Tibial nerve (tissue), 4 donors: Measurements from ENCODE around the gene LAMB2. TPM values are rescaled to one million over a fixed set of nuclear protein-coding genes. Genes with fewer than 3 reads are reported as not detected.

Source experiments
- DNase-seq, 2 donors: peaks; one replicate each; pipeline ENCODE4 v3.0.0-alpha.2; 2019; ENCODE audit warnings: low spot score in 2 of 2
- H3K27ac ChIP-seq, 4 donors: fragments of 200-600 bp; sonication (generic) in 3 of 4; one replicate each; pipeline ENCODE4 v1.5.1; 2017 to 2019; ENCODE audit warnings: mild to moderate bottlenecking in 1 of 4
- H3K27me3 ChIP-seq, 2 donors: fragments of 200-600 bp; sonication (generic) in 1 of 2; one replicate each; pipeline versions ENCODE4 v1.5.1 to v1.6.0; 2017 to 2019
- H3K36me3 ChIP-seq, 3 donors: fragments of 200-600 bp; sonication (generic); one replicate each; pipeline ENCODE4 v1.5.1; 2018 to 2019
- H3K4me1 ChIP-seq, 4 donors: fragments of 200-600 bp; sonication (generic) in 3 of 4; one replicate each; pipeline ENCODE4 v1.5.1; 2017 to 2019
- H3K4me3 ChIP-seq, 4 donors: fragments of 200-600 bp; sonication (generic) in 3 of 4; one replicate each; pipeline ENCODE4 v1.5.1; 2017 to 2019; ENCODE audit warnings: mild to moderate bottlenecking in 1 of 4, moderate library complexity in 1 of 4
- H3K9me3 ChIP-seq, 4 donors: fragments of 200-600 bp; sonication (generic) in 3 of 4; one replicate each; pipeline ENCODE4 v1.5.1; 2017 to 2019
- CTCF ChIP-seq, 5 experiments: fragments of 200-600 bp in 3 of 5; fragments of 450-650 bp in 2 of 5; sonication (generic) in 3 of 5; IDR thresholded peaks; one replicate each; pipeline ENCODE4 v1.5.1; 2016 to 2019; ENCODE audit warnings: antibody characterized with exemption in 5 of 5, mild to moderate bottlenecking in 3 of 5, moderate library complexity in 2 of 5
- EP300 ChIP-seq, 2 donors: sonication (generic); formaldehyde crosslinking; IDR thresholded peaks; one replicate each; pipeline ENCODE4 v1.6.1; 2017; ENCODE audit warnings: antibody characterized with exemption in 2 of 2, mild to moderate bottlenecking in 1 of 2
- POLR2A ChIP-seq, 2 donors: fragments of 450-650 bp; IDR thresholded peaks; one replicate each; pipeline ENCODE4 v1.6.1; 2017; ENCODE audit warnings: antibody characterized with exemption in 2 of 2, mild to moderate bottlenecking in 2 of 2, moderate library complexity in 2 of 2
- WGBS, 2 donors: methylation state at CpG; one replicate each; pipeline ENCODE4 v1.1.5; 2018; 5-methylcytosine and 5-hydroxymethylcytosine counted together
- total RNA-seq, 4 donors: library from RNA; depleted of rRNA; stranded (reverse); fragments of >200 nt; gene quantifications; one replicate each; pipeline ENCODE4 v1.1.0, GENCODE V29; 2016

The LAMB2 gene
- total RNA-seq, 4 donors from 2014 or later = 589 to 844 (median 649) TPM

- 92 to 95% methylated on average over 14 to 17 of the region's 17 CpGs for WGBS, 2 donors
- no peaks in the 10 kb centered on the region for H3K9me3 ChIP-seq
- H3K36me3 ChIP-seq = peaks cover 3 to 84% (median 13%) of the 10 kb centered on the region in 3 donors
- H3K4me3 ChIP-seq = no peak overlapping the region
- H3K4me1 ChIP-seq = peaks cover 2 to 21% (median 14%) of the 10 kb centered on the region in 4 donors
- TF ChIP-seq EP300 (IDR thresholded peaks at IDR 0.05) = no peak
- TF ChIP-seq CTCF (IDR thresholded peaks at IDR 0.05) = no peak
- TF ChIP-seq POLR2A (IDR thresholded peaks at IDR 0.05) = no peak
- DNase-seq = no peak
- no peak overlapping the region for H3K27ac ChIP-seq
- no peaks in the 10 kb centered on the region for H3K27me3 ChIP-seq
Observed at GRCh38 chr3:49122886-49123545, 9.8 kb downstream of the LAMB2 start.

GRCh38 chr3:49122451-49122850 is 10.4 kb downstream of the LAMB2 start:
- Histone ChIP-seq H3K36me3 (peaks cover 3 to 84% (median 18%) of the 10 kb centered on the region in 3 donors), H3K27ac (no peak overlapping the region), H3K27me3 (no peaks in the 10 kb centered on the region), H3K9me3 (no peaks in the 10 kb centered on the region), H3K4me1 (peaks cover 2 to 24% (median 14%) of the 10 kb centered on the region in 4 donors), H3K4me3 (no peak overlapping the region)
- WGBS, 2 donors = 82 to 91% methylated on average over 6 to 7 of the region's 7 CpGs
- TF ChIP-seq CTCF (IDR thresholded peaks at IDR 0.05) (no peak), POLR2A (IDR thresholded peaks at IDR 0.05) (no peak), EP300 (IDR thresholded peaks at IDR 0.05) (no peak)
- DNase-seq = no peak

GRCh38 chr3:49122022-49122421 is 10.8 kb downstream of the LAMB2 start:
- TF ChIP-seq CTCF (IDR thresholded peaks at IDR 0.05) = no peak
- no peak for TF ChIP-seq EP300 (IDR thresholded peaks at IDR 0.05)
- no peak for TF ChIP-seq POLR2A (IDR thresholded peaks at IDR 0.05)
- peaks cover 2 to 24% (median 14%) of the 10 kb centered on the region in 4 donors for H3K4me1 ChIP-seq
- H3K27me3 ChIP-seq = no peaks in the 10 kb centered on the region
- no peak overlapping the region for H3K27ac ChIP-seq
- 85 to 86% methylated on average over 11 to 12 of the region's 12 CpGs for WGBS, 2 donors
- no peak for DNase-seq
- no peak overlapping the region for H3K4me3 ChIP-seq
- H3K9me3 ChIP-seq = no peaks in the 10 kb centered on the region
- peaks cover 4 to 84% (median 22%) of the 10 kb centered on the region in 3 donors for H3K36me3 ChIP-seq

GRCh38 chr3:49121132-49121736 is 11.6 kb downstream of the LAMB2 start:
- Histone ChIP-seq H3K36me3 (peaks cover 6 to 84% (median 30%) of the 10 kb centered on the region in 3 donors), H3K4me1 (peaks cover 2 to 24% (median 14%) of the 10 kb centered on the region in 4 donors), H3K27ac (peak overlapping the region; percentile 75 to 98 (median 94)), H3K4me3 (peak overlapping the region; percentile 82 to 96 (median 92)), H3K27me3 (no peaks in the 10 kb centered on the region), H3K9me3 (no peaks in the 10 kb centered on the region)
- WGBS, 2 donors = 68 to 71% methylated on average over 17 of the region's 17 CpGs
- TF ChIP-seq CTCF (IDR thresholded peaks at IDR 0.05) (no peak), EP300 (IDR thresholded peaks at IDR 0.05) (no peak), POLR2A (IDR thresholded peaks at IDR 0.05) (no peak)
- DNase-seq = no peak
